Measurements from ENCODE around the gene ARSG. TPM values are rescaled to one million over a fixed set of nuclear protein-coding genes. Genes with fewer than 3 reads are reported as not detected.

ARSG gene
- total RNA-seq, 2 experiments from 2014 or later = 9.1 to 10.7 TPM

DNA sequence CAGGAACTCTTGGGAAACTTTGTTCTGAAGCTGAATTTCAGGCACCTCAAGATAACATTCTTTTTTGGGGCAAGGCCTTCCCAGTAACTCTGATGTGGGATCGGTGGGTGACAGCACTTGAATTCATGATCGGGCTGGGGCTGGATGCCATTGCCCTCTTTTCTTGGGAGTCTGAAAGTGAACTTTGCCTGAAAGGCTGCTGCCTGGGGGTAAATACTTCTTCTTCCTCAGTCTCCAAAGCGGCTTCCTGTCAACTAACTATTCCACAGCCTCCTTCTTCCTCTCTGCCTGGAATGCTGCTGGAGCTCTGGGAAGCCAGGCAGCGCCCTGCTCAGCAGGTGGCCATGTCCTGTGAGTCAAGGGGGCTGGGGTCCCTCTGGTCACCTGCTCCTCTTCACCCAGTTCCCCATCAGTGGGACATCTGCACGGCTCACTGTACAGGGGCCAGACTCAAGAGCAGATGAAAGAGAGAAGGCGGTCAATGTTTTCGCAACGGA, 86.5 kb downstream of the ARSG start:
- ChIA-PET POLR2A (no interaction called here), CTCF (no interaction called here)
- ATAC-seq (no peak), DNase-seq (no peak)
- H3K27me3 Mint-ChIP-seq (ENCODE audit: low read depth) = no peaks in the 10 kb centered on the region
- peaks cover 10% of the 10 kb centered on the region for H3K4me1 Mint-ChIP-seq (ENCODE audit: low read depth)
- H3K9me3 Mint-ChIP-seq (ENCODE audit: insufficient read depth) = no peaks in the 10 kb centered on the region
- H3K4me3 Mint-ChIP-seq = no peak overlapping the region
- no peaks in the 10 kb centered on the region for H3K36me3 Mint-ChIP-seq (ENCODE audit: low read depth)
- no peak overlapping the region for H3K27ac Mint-ChIP-seq

DNA sequence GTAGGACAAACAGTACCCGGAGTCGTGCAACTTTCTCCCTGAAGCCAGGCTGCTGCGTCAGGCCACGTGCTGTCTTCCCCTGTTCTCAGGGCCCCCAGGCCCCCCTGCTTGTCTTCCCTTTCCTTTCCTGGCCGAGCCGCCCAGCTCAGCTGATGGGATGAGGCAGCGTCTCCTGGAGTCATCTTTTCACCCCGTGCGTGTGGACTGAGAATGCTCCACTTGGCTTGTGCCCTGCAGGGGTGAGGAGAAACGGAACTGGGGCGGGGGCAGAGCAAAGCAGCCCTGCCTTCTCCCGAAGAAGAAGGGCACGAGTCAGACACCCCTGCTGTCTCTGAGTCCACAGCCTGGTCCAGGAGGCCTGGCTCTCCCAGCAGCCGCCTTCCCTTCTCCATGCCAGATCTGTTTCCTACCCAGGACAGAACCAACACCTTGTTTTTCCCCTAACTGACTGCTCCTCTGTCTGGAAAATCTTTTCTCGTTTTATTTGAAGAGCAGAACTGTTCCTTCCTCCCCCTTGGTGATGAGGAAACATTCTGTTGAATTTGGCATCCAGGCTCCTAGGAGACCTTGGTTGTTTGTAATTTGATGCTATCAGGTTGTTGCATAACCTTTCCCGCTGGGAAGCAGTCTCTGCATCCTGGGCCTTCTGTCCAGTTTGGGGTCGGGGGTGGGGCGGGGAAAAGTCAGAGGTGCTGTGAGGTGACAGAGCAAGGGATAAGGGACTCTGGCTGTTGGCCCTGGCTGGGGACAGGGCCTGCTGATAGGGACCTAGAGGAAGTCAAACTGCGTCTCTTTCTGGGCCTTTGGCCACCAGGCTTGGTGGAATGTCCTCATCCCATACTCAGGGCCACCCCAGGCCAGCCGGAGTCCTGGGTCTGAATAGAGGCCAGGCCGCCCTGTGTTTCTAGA, 87.2 kb downstream of the ARSG start:
- H3K9me3 Mint-ChIP-seq (ENCODE audit: insufficient read depth) = no peaks in the 10 kb centered on the region
- H3K36me3 Mint-ChIP-seq (ENCODE audit: low read depth) = no peaks in the 10 kb centered on the region
- no peak overlapping the region for H3K27ac Mint-ChIP-seq
- H3K4me3 Mint-ChIP-seq = no peak overlapping the region
- DNase-seq (no peak), ATAC-seq (no peak)
- H3K4me1 Mint-ChIP-seq (ENCODE audit: low read depth) = peaks cover 17% of the 10 kb centered on the region
- POLR2A ChIA-PET = no interaction called here
- CTCF ChIA-PET = no interaction called here
- H3K27me3 Mint-ChIP-seq (ENCODE audit: low read depth) = no peaks in the 10 kb centered on the region

DNA sequence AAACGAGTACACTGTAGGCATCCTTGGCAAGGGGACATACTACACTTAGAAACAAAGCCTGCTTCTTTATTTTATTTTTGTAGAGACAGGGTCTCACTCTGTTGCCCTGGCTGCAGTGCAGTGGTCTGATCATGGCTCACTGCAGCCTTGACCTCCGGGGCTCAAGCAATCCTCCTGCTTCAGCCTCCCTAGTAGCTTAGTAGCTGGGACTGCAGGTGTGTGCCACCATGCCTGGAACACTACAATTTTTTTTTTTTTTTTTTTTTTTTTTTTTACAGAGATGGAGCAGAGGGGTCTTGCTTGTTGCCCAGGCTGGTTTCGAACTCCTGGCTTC, 87.8 kb downstream of the ARSG start:
- Mint-ChIP-seq H3K4me1 (ENCODE audit: low read depth) (peaks cover 23% of the 10 kb centered on the region), H3K27ac (no peak overlapping the region), H3K4me3 (no peak overlapping the region), H3K9me3 (ENCODE audit: insufficient read depth) (no peaks in the 10 kb centered on the region), H3K27me3 (ENCODE audit: low read depth) (no peaks in the 10 kb centered on the region), H3K36me3 (ENCODE audit: low read depth) (no peaks in the 10 kb centered on the region)
- ChIA-PET CTCF (no interaction called here), POLR2A (no interaction called here)
- no peak for ATAC-seq
- no peak for DNase-seq

DNA sequence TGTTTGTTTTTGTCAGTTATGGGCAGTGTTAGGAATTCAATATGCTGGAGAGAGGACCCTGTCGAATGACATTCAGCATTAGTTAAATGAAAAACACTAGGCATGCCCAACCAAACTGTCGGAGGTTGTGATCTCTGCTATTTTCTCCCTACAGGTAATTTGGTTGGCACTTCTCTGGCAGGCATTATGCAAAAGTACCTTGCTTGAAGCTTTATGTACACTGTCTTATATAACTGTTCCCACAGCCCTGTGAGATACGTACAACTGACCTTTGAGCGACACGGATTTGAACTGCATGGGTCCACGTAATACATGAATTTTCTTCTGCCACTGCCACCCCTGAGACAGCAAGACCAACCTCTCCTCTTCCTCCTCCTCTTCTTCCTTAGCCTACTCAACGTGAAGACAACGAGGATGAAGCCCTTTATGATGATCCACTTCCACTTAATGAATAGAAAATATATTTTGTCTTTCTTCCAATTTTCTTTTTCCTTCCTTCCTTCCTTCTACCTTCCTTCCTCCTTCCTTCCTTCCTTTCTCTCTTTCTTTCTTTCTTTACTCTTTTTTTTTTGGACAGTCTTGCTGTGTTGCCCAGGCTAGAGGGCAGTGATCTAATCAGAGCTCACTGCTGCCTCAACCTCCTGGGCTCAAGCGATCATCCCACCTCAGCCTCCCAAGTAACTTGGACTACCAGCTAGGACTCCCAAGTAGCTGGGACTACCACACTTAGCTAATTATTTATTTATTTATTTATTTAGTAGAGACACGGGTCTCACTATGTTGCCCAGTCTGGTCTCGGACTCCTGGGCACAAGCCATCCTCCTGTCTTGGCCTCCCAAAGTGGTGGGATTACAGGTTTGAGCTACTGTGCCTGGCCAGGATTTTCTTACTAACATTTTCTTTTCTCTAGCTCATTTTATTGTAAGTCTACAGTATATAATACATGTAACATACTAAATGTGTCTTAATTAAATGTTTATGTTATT, 88.7 kb downstream of the ARSG start:
- no peak for DNase-seq
- H3K4me3 Mint-ChIP-seq = no peak overlapping the region
- ChIA-PET POLR2A (no interaction called here), CTCF (interaction anchor here (0.8 kb wide), 1 partner anchor 19 kb away, joined by 4 read pairs; no protein-coding TSS in a partner anchor)
- no peak for ATAC-seq
- no peaks in the 10 kb centered on the region for H3K27me3 Mint-ChIP-seq (ENCODE audit: low read depth)
- no peaks in the 10 kb centered on the region for H3K36me3 Mint-ChIP-seq (ENCODE audit: low read depth)
- H3K4me1 Mint-ChIP-seq (ENCODE audit: low read depth) = peaks cover 32% of the 10 kb centered on the region
- H3K27ac Mint-ChIP-seq = no peak overlapping the region
- H3K9me3 Mint-ChIP-seq (ENCODE audit: insufficient read depth) = no peaks in the 10 kb centered on the region

DNA sequence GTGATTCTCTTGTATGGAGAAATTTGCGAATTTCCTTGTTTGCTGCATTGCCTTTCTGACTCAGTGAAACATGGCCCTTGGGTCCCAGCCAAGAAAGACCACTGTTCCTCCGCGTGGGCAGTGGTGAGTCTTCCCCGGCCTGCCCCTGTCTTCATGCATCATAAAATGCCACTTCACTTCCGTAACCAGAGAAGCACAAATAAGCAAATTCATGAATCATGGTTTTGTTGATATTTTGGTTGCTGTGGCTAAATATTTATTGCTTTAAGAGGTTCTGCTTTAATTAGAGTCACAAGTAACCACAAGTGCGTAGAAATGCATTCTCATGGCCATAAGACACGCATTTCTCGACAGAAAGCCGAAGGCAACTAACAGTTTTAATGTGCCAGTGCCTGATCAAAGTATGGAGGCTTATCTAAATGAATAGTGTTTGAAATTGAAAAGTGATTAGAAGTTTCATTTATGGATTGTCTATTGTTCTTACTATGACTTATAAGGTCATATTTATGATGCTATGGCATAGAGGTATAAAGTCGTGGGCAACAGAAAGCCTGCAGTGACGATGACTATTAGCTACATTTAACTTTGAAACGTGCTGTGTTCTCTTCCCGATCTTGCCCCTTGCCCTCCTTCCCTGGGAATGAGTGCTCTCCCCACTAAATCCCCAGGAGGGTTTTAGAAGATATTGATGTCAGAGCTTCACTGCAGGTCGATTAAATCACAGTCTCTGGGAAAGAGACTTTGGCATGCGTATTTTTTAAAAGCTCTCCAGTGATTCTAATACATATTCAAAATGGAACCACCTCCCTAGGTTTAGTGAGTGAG, 90.0 kb downstream of the ARSG start:
- Mint-ChIP-seq H3K4me1 (ENCODE audit: low read depth) (peaks cover 34% of the 10 kb centered on the region), H3K4me3 (no peak overlapping the region), H3K9me3 (ENCODE audit: insufficient read depth) (no peaks in the 10 kb centered on the region), H3K27ac (no peak overlapping the region), H3K27me3 (ENCODE audit: low read depth) (no peaks in the 10 kb centered on the region), H3K36me3 (ENCODE audit: low read depth) (no peaks in the 10 kb centered on the region)
- no peak for DNase-seq
- ChIA-PET POLR2A (no interaction called here), CTCF (interaction anchor here (1.3 to 4.6 kb wide), 4 partner anchors 10 to 89 kb away, joined by 3 to 20 read pairs (median 3); no protein-coding TSS in a partner anchor)
- ATAC-seq = no peak

DNA sequence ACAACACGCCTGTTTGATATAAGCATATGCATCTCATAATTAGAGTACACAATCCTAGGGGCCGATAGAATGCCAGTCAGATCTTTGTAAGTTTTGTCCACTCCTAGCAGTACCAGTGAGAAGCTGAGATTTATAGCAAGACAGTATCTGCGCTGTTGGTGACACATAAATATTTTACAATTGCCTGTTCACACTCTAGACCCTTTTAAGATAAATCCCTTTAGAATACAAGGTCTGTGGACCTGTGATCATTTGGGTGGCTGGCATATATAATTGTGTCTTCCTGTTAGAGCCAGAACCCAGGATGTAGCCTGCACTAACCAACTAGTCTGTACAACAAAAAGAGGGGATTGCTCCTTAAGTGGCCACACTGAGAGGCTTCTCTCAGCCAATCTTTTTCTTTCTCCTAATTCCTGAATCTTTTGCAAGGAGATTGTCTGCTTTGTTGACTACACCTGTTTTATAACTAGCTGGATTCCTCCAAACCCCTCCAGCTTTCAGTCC, 91.3 kb downstream of the ARSG start:
- no peak for ATAC-seq
- Mint-ChIP-seq H3K4me1 (ENCODE audit: low read depth) (peaks cover 34% of the 10 kb centered on the region), H3K4me3 (no peak overlapping the region), H3K36me3 (ENCODE audit: low read depth) (no peaks in the 10 kb centered on the region), H3K9me3 (ENCODE audit: insufficient read depth) (no peaks in the 10 kb centered on the region), H3K27ac (no peak overlapping the region), H3K27me3 (ENCODE audit: low read depth) (no peaks in the 10 kb centered on the region)
- no peak for DNase-seq
- ChIA-PET POLR2A (interaction anchor here (0.8 kb wide), 1 partner anchor 91 kb away, joined by 4 read pairs; no protein-coding TSS in a partner anchor), CTCF (interaction anchor here (1.3 to 4.6 kb wide), 5 partner anchors 9 to 91 kb away, joined by 3 to 20 read pairs (median 3); no protein-coding TSS in a partner anchor)

DNA sequence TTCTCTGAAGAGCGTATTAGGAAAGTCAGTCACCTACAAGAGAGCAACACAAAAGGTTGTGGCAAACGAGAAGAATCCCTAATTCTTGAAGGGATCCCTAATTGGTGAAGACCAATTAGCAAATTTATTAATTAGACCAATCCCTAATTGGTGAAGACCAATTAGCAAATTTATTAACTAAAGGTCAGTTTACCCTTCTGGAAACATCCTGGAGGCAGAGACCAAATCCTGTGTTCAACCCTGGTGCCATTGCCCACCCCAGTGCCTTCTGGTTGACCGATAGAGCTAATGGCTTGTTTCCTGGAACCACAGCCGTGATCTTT, 91.8 kb downstream of the ARSG start:
- ChIA-PET CTCF (interaction anchor here (1.3 to 4.6 kb wide), 5 partner anchors 8 to 91 kb away, joined by 3 to 20 read pairs (median 3); no protein-coding TSS in a partner anchor), POLR2A (interaction anchor here (0.8 kb wide), 1 partner anchor 92 kb away, joined by 3 read pairs; the partner anchor contains the start of gene SLC16A6)
- Mint-ChIP-seq H3K4me1 (ENCODE audit: low read depth) (peaks cover 34% of the 10 kb centered on the region), H3K27me3 (ENCODE audit: low read depth) (no peaks in the 10 kb centered on the region), H3K9me3 (ENCODE audit: insufficient read depth) (no peaks in the 10 kb centered on the region), H3K36me3 (ENCODE audit: low read depth) (no peaks in the 10 kb centered on the region), H3K4me3 (no peak overlapping the region), H3K27ac (peak overlapping the region; percentile 71)
- no peak for DNase-seq
- ATAC-seq = no peak

DNA sequence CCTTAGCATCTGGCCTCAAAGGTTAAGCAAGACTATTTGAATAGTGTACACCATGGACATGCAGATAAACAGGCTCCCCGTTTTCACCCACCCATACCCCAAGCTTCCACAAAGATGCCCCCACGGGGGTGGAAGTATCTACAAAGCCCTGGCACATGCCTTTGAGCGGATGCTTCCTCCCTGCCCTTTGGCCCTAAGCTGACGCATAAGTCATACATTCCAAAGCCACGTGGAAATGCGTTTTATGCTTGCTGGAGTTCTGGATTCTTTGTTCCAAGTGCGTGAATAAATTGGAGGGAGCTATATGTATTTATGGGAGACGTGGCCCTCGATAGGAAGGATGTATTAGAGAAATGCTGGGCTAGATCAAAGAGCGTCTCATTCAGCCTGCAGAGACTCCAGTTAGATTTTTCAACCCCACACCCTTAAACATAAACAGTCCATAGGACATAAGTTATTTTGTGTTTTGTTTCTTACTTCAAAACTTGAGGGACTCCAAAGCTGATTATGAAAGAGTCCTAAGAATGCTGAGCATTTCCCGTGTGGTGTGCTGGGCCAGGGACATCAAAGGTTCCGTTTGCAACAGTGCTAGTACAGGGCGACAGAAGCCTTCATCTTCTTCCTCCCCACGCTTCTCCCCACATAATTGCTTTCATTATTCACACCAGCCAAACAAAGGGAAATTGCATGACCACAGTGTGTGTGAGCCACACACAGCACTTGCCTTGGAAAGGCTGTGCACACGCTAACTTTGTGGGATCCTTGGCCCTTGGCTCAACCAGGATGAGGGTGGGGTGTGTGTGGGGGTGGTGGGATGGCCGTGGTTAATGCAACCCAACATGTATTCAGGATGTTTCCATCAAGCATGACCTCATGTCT, 92.4 kb downstream of the ARSG start:
- DNase-seq (peak; percentile 65), ATAC-seq (peak; percentile 89)
- peak overlapping the region; percentile 42 for H3K4me3 Mint-ChIP-seq
- no peaks in the 10 kb centered on the region for H3K9me3 Mint-ChIP-seq (ENCODE audit: insufficient read depth)
- H3K27me3 Mint-ChIP-seq (ENCODE audit: low read depth) = no peaks in the 10 kb centered on the region
- CTCF ChIA-PET = interaction anchor here (0.8 to 4.6 kb wide), 5 partner anchors 15 to 49 kb away, joined by 3 to 20 read pairs (median 4); no protein-coding TSS in a partner anchor
- H3K4me1 Mint-ChIP-seq (ENCODE audit: low read depth) = peaks cover 34% of the 10 kb centered on the region
- H3K36me3 Mint-ChIP-seq (ENCODE audit: low read depth) = no peaks in the 10 kb centered on the region
- peak overlapping the region; percentile 71 for H3K27ac Mint-ChIP-seq
- POLR2A ChIA-PET = interaction anchor here (0.8 kb wide), 1 partner anchor 93 kb away, joined by 3 read pairs; the partner anchor contains the start of gene SLC16A6

DNA sequence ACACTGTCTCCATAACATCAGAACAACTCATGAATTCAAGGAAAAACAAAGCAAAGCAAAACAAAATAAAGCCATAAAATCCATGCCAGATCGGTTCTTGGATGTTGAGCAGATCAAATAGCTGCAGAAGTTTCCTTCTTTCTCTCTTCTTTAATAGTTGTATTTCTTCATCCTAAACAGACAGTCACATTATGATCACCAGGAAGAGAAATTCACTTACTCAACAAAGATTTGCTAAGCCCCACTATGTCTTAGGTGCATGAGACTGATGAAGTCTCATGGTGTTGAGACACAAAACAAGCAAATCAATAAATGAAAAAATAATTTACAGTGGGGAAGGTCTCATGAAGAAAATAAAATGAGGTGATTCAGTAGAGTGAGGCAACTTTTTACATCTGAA, 93.2 kb downstream of the ARSG start:
- POLR2A ChIA-PET = no interaction called here
- Mint-ChIP-seq H3K9me3 (ENCODE audit: insufficient read depth) (no peaks in the 10 kb centered on the region), H3K4me1 (ENCODE audit: low read depth) (peaks cover 37% of the 10 kb centered on the region), H3K27me3 (ENCODE audit: low read depth) (no peaks in the 10 kb centered on the region), H3K36me3 (ENCODE audit: low read depth) (no peaks in the 10 kb centered on the region), H3K27ac (peak overlapping the region; percentile 71), H3K4me3 (peak overlapping the region; percentile 9)
- CTCF ChIA-PET = interaction anchor here (1.0 to 4.6 kb wide), 3 partner anchors 14 to 121 kb away, joined by 3 to 20 read pairs (median 3); no protein-coding TSS in a partner anchor
- ATAC-seq (peak; percentile 10), DNase-seq (no peak)

DNA sequence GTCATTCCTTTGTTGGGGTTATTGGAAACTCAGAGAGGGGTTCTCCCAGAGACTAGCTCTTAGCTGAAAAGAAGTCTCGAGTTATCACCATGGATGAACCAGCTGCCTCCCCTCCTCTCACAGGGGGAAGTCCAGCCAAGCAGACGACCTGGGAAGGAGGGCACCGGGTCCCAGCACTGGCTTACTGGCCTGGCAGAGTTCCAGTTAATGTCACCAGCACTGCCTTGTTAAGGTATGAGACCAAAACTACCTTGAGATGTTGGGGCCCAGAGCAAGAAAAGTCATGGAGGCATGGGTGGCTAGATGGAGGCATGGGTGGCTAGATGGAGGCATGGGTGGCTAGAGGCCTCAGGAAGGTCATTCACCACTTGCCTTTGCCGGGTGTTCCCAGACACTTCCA, 93.6 kb downstream of the ARSG start:
- ATAC-seq = no peak

More for the DNA sequence above, 93.6 kb downstream of the ARSG start:
- ChIA-PET POLR2A (no interaction called here), CTCF (interaction anchor here (1.0 to 4.6 kb wide), 2 partner anchors 14 to 122 kb away, joined by 3 to 20 read pairs; no protein-coding TSS in a partner anchor)
- no peaks in the 10 kb centered on the region for H3K36me3 Mint-ChIP-seq (ENCODE audit: low read depth)
- DNase-seq = no peak
- H3K4me1 Mint-ChIP-seq (ENCODE audit: low read depth) = peaks cover 37% of the 10 kb centered on the region
- H3K27ac Mint-ChIP-seq = peak overlapping the region; percentile 71
- H3K4me3 Mint-ChIP-seq = no peak overlapping the region
- no peaks in the 10 kb centered on the region for H3K27me3 Mint-ChIP-seq (ENCODE audit: low read depth)
- no peaks in the 10 kb centered on the region for H3K9me3 Mint-ChIP-seq (ENCODE audit: insufficient read depth)

All from activated CD8-positive, alpha-beta T cell treated with anti-CD3 and anti-CD28 coated beads, Interleukin-2, amount 10 ng/mL, durations not matched to agents 7 days and 5 days (primary cell).